Measurements from ENCODE around the gene MTA2.

MTA2 gene

DNA sequence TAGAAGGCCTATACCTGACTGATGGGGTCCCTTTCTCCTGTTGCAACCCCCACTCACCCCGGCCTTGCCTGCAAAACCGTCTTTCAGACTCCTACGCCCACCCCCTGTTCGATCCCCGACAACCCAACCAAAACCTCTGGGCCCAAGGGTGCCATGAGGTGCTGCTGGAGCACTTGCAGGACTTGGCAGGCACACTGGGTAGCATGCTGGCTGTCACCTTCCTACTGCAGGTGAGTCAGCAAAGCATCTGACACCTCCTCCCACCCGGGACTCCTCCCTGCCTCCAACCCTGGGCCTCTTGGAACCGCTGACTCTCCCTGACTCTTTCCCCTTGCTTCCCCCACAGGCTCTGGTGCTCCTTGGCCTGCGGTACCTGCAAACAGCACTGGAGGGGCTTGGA, 12.6 kb upstream of the MTA2 start:
- intact Hi-C loops (cut with DNase I), result no loop called here
- DNase-seq, result peak; percentile 52 to 94 (median 79)

DNA sequence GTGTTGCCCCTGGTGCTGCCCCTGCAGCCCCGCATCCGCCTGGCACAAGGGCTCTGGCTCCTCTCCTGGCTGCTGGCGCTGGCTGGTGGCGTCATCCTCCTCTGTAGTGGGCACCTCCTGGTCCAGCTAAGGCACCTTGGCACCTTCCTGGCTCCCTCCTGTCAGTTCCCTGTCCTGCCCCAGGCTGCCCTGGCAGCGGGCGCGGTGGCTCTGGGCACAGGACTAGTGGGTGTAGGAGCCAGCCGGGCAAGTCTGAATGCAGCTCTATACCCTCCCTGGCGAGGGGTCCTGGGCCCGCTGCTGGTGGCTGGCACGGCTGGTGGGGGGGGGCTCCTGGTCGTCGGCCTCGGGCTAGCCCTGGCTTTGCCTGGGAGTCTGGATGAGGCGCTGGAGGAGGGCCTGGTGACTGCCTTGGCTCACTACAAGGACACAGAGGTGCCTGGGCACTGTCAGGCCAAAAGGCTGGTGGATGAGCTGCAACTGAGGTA, 11.7 kb upstream of the MTA2 start:
- intact Hi-C loops (cut with DNase I), result no loop called here
- peak in 17 of 42 donors; percentile 8 to 59 (median 34) for DNase-seq

DNA sequence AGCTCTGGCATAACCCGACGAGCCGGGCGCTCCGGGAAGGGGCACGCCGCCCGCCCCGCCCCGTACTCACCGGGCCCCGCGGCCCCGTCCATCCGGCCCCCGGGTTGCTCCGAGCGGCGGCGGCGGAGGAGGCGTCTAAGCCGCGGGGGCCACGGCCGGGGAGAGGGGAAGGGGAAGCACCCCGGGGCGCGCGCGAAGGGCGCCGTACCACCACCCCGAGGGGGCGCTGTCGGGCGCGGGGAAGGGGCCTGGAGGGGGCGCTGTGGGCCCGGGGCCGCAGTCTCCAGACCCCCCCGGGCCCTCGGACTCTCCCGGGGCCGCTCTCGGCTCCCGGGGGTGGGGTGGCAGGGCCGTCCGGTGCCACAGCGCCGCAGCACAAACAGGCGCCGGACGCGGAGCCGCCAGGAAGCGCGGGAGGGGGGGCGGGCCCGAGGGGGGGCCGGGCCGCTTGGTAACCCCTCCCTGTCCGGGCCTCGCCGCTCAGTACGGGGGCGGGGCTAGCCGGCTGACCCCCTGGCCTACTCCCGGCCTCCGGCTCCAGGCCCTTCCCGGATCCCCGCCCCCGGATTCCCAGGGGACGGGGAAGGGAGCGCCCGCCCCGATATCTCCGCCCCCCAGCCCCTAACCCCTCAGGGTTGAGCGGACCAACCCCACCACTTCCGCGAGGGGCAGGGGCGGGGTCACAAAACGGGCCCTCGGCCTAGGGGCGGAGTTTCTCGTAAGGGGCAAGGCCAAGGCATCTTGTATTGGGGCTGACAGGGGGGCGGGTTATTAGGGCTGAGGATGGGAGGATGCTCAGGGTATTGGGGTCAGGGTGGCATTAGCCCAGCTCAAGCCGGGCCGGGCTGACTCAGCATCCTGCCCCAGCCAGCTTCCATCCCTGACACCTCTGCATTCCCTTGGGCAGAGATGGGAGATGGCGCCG, 11.0 kb upstream of the MTA2 start, which contains the start of the genes EML3 and ROM1:
TSS of gene EML3 (minus strand) at position 410 of the 925 bp plus-strand sequence. CDS start at position 92, 318 bp downstream.
TSS of gene ROM1 (plus strand) at position 892 of the 925 bp plus-strand sequence. CDS start at position 917, 25 bp downstream.
- intact Hi-C loops (cut with DNase I), result no loop called here
- peak; percentile 72 to 95 (median 87) for DNase-seq

DNA sequence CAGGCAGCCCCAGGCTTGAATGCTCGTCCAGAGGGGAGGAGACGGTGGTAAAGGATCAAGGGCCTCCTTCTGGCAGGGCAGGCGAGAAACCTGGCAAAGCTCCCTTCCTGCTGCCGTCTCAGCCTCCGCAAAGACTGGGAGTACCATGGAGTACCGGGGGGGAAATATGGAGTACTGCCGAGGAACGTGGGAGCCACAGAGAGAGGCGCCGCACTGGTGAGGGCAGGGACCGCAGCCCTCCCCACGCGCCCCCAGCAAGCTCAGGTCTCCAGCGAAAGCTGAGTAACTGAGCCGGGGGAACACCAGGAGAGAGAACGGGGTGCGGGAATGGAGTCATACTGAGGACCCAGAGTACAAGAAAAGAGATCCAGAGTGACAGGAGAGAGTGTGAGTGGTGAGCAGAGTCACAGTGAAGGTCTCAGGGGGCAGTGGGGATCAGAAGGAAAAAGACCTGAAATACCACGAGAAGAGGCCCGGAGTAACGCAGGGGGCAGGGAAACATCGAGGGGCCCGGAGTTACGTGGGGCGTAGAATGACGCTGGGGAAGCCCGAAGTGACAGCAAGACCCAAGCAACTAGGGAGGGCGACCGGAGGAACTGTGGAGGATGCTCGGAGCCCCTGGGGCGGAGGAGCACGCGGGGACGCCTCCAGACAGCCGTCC, 10.2 kb upstream of the MTA2 start:
- peak; percentile 29 to 87 (median 66) for DNase-seq
- intact Hi-C loops (cut with DNase I), result no loop called here

DNA sequence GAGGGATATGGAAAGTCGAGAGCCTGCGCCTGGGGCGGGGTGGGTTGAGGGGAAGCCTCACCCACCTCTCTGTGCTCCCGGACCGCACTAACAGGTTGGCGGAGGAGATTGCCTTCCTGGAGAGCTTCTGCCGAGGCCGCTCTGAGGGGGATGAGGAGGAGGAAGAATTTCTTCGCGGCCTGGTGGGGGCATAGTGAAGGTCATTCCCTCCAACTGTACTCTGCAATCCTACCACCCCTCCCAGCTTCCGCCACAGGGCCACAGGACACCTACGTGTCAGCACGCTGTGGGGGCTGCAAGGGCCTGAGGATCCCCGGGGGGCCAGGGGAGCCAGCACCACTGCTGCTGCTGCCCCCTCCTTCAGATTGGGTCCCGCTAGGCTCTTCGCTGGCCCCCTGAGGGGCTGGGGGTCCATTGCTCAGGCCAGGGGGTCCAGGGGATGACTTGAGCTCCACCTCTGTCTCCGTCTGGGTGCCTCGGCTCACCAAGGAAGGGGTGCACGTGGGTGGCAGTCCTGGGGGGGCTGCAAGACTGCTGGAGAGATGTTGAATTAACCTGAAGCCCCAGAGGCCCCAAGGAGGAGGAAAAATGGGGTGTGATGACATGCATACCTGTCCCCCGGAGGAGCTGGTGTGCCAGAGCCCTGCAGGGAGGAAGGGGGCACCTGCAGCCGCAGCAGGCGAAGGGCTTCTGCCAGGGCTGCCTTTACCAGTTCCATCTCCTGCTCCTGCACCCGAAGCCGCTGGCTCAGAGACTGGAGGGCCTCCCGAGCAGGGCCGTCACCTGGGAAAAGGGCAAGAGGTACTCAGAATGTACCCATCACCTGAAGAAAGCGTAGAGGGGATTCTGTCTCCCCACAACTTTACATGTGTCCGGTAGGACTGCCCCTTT, 9.4 kb upstream of the MTA2 start:
- intact Hi-C loops (cut with DNase I), result no loop called here
- DNase-seq, result no peak

DNA sequence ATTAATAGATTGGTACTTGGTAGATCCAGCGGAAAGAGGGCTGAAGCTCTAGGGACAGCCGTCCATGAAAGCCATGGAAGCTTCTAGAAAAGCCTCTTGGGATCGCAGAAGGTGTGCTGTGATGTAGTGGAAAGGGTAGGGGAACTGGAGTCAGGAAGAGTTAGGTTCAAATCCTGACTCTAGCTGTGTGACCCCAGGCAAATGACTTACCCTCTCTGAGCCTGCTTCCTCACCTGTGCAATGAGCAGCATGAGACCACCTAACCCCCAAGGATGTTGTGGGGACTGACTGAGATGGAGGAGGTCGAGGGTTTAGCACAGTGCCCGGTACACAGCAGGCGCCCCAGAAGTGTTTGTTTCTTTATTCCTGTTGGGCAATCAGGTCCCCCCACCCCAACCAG, 8.7 kb upstream of the MTA2 start:
- no peak for DNase-seq
- intact Hi-C loops (cut with DNase I), result no loop called here

DNA sequence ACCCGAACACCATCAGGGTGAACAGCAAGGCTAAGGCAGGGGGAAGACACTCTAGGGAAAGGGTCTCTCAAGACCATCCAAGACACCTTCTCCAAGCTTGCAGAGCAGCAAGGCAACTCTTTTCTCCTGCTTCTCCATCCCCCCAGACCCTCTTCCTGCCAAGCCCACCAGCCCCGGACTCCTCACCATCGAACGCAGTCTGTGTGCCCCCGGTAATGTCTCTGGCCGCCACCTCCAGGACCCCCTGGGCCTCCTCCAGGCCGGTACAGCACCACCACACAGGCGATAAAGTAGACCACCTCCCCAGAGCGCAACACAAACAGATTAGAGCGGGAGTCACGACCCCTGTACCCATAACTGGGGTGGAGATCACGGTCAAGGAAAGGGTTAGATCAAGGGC, 7.1 kb upstream of the MTA2 start:
- intact Hi-C loops (cut with DNase I), result no loop called here
- DNase-seq, result no peak

DNA sequence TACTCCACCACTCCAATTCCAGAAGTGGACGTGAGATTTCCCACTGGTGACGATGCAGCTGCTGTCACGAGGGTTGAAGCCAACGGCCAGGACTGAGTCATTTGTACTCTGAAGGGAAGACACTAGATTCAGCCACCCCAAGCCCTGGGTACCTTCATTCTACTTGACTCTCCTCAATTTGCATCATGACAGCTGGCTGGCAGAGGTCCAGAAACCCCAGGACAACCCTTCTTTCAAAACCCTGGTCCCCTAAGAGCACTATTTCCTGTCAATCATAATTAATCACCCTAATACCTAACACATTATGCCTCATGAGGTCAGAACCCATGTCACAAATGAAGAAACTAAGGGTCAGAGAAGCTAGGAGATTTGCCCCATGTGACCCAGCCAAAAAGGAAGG, 6.0 kb upstream of the MTA2 start:
- intact Hi-C loops (cut with DNase I), result no loop called here
- no peak for DNase-seq

DNA sequence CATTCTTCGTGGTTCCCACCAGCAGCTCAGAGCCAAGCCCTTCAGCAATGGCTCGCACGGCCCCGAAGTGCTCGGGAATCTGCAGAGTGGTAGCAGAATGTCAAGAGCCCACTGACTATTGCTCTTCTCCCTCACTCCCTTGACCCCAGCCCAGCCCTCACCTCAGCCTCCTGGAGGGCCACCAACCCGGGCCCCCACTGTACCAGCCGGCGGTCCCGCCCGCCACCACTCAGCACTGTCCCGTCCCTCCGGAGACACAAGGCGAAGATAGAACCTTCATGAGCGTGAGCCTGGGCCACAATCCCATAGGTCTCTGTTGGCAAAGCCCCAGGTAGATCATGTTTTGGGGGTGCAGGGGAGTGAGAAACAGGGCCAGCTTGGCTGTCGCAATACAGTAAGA, 4.2 kb upstream of the MTA2 start:
- intact Hi-C loops (cut with DNase I), result no loop called here
- DNase-seq, result no peak

DNA sequence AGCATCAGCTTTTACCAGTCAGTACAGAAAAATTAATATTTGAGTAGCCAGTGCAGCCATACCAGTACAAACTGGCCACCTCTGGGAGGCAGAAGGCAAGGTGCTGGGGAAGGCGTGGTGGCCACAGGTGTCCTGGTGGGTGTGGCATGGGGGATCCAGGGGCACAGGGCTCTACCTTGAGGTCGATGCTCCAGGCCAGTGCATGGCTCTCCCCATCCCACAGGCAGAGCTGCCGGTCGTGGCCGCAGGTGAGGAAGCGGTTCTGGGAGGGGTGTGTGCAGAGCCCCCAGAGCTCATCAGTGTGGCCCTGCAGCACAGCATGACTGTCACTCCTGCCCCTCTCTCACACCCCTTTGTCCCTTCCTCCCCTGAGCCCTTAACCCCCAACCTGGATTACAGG, 3.8 kb upstream of the MTA2 start:
- intact Hi-C loops (cut with DNase I), result no loop called here
- no peak for DNase-seq

DNA sequence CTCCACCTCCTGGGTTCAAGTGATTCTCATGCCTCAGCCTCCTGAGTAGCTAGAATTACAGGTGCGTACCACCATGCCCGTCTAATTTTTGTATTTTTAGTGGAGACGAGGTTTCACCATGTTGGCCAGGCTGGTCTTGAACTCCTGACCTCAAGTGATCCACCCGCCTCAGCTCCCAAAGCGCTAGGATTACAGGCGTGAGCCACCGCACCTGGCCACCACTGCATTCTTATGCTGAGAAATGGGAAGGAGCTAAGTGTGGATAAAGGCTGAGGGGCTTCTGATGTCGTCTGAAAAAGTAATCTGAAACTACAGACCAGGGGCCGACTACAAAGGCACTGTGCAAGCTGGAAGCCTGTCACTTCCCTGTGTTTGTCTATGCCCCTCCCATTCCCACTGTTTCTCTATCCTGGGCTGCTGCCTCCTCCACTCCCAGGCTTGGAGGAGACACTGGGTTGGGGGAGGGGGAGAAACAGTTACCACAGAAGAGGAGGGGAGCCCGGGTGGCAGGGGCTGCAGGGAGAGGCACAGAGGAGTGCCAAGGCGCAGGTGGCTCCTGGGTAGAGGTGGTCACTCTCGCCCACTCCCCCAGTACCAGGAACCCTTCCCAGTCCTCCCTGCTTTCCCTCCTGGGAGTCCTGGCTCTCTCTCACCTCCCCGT, 2.9 kb upstream of the MTA2 start:
- intact Hi-C loops (cut with DNase I), result no loop called here
- DNase-seq, result peak in 7 of 42 donors; percentile 25 to 51 (median 33)

DNA sequence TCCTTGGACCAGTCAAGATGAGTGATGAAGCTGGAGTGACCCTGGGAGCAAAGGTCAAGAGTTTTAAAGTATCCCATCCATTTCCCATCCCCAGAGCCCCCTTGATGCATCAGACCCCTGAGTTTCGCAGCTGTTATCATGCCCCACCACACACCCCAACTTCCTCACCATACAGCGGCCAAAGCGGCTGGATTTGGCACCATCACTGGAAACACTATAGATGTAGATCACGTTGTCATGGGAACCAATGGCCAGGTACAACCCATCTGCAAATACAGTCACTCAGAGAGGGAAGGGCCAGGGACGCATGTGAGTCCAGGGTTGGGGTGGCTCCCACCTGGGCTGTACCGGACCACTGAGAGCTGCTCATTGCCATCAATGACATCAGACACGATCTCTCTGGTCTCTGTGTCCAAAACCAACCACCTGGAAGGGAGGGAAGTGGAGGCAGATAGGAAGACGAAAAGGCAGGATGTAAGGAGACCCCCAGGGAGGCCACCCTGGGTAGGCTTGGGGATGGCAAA, 2.2 kb upstream of the MTA2 start:
- DNase-seq, result no peak

DNA sequence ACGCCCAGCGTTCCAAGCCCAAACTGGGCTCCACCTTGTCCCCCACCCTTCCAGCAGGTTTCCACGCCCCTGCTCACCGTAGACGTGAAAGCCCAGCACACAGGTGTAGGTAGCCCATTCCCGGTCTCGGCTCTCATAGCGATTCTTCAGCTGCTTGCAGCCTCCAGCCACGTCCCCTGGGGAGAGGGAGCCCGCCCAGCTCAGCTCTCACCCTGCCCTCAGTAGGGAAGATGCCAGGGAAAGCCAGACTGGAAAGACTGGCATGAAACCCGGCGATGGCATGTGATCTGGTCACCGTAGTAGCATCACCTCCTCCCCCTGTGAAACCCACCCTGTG, 1.4 kb upstream of the MTA2 start:
- DNase-seq, result peak in 1 of 42 donors; percentile 22
- intact Hi-C loops (cut with DNase I), result no loop called here

More for the DNA sequence above, 2.2 kb upstream of the MTA2 start:
- intact Hi-C loops (cut with DNase I), result no loop called here

DNA sequence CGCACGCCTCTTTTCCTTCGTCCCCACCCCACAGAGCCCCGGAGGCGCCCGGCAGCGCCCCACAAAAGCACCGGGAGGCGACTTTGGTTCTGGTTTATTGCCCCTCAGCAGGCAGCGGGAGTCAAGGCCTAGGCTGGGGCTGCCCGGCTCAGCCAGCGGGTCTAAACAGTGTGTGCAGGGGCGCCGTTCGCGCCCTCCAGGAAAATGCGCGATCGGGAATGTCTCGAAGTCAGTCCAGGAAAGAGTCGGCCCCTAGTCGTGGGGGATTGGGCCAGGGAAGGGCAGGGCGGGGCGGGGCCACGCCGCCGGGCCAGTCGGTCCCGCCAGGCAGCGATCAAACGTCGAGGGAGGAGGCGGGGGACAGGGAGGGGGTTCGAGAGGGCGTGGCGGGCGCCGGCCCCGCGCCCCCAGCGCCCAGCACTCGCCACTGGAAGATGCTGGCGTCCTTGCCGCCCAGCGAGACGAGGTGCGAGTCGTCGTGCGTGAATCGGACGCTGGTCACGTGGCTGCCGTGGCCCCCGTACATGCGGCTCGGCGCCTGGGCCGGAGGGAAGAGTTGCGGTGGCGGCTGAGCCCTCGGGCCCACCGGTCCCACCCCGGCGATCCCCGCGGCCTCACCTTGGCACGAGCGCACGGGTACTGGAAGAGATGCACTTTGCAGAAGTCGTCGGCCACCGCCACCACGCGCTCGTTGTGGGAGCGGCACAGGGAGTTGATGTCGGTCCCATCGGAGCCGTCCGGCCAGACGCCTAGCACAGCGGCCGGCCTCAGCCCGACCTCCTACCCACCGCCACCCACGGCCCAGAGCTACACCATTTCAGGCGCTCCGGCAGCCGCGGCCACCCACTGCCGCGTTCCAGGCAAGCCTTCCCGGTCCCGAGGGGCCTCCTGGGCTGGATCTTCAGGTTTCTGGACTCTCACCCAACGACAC, 741 bp upstream of the MTA2 start:
- intact Hi-C loops (cut with DNase I), result no loop called here
- DNase-seq, result peak; percentile 22 to 88 (median 69)

DNA sequence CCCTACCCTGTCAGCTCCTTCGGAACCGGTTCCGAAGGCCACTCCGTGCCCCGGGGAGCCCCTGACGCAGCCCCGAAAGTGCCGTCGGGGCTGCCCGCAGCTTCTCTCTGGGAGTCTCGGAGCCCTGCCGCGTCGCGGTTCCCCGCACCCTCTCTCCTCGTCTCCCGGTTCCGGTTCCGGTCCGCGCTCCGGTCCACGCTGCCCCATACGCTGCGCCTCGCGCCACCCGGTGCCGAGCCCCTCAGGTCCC, 618 bp downstream of the MTA2 start:
- peak in 22 of 42 donors; percentile 32 to 73 (median 52) for DNase-seq
- intact Hi-C loops (cut with DNase I), result no loop called here

DNA sequence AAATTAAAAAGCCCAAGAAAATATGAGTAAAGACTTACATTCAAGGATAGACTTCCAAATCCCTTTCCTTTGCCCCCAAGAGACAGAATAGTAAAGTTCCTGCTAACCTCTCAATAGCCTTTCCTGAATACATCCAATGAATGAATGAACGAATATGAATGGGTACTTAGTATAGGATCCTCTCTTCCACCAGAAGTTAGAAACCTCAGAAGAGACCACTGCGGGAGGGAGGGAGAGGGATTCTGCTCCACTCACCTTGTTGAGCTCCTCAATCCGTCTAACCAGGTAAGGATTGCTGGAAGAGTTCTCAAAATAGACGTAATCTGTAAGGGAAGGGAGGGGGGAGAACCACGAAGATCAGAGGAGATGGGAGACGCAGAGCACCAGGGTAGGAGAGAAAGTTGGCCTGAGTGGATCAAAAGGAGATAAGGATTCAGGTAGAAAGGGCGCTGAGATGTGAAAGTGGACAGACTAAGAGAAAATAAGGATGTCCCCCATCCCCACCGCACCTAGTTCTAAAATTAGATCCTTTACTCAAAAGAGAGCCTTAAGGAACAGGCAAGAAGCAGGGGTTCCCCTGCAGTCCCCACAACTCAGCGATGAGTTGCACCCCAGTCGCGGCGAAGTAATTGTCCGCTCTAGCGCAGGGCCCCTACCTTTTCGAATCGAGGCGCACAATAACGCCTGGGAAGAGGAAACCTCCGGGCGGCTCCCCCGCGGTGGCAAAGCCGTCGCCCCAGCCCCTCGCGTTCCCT, 1.1 kb downstream of the MTA2 start:
- intact Hi-C loops (cut with DNase I), result no loop called here
- DNase-seq, result no peak

DNA sequence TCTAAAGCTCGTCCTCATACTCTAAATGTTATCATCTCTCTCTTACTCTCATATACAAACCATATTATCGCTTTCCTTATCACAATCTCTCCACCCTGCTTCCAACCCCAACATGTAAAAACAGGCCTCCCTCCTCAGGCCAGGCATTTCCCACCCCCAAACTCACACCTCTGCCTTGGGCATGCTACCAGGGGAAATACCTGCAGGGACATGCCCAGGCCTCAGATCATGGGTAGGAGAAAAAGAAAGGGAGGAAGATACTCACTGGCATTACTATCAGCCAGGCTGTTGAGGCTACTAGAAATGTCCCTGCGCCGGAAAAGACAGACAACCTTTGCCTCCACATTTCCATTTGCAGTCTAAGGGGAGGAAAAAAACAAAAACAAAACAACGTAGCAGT, 1.8 kb downstream of the MTA2 start:
- intact Hi-C loops (cut with DNase I), result loop anchor here (10.0 kb wide), 1 partner anchor 235 kb away; the partner anchor contains the start of genes STX5, TEX54 and WDR74
- no peak for DNase-seq
